C1 segment of cervical spinal cord (tissue), 14 donors: ENCODE measurements around the gene CREBL2.
"Not testable (repeated sequence)": the region's sequence is repeated elsewhere in the genome, so short reads cannot be mapped to it uniquely, and the experiment has no call there.

Source experiments
- DNase-seq, 14 donors: peaks; one replicate each; lab custom pipeline; 2025; lab: John Stamatoyannopoulos, UW

CREBL2 gene

DNA sequence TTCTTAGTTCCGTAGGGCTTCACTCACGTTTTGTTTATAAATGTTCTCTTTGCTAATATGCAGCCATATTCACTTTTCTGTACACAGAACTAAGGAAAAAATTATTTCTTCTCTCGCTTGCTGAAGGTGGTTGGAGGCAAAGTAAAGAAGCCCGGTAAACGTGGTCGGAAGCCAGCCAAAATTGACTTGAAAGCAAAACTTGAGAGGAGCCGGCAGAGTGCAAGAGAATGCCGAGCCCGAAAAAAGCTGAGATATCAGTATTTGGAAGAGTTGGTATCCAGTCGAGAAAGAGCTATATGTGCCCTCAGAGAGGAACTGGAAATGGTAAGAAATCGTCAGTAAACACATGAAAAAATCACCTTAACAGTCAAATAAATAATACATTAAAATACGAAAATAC, 24.0 kb downstream of the CREBL2 start:
- DNase-seq, result no peak

DNA sequence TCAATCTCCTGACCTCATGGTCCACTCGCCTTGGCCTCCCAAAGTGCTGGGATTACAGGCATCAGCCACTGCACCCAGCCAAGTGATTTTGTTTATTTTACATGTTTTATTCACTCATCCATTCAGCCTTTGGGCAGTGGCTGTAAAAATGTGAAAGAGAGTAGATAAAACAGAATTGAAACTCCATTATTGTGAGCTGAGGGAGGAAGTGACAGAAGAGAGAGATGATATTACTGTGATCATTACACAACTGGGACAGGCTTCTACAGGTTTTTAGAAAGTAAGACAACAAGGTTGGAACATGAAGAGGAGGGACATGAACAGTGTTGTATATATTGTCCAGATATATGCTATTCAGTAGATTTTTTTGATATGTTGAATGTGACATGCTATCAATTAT, 25.0 kb downstream of the CREBL2 start:
- DNase-seq, result no peak

DNA sequence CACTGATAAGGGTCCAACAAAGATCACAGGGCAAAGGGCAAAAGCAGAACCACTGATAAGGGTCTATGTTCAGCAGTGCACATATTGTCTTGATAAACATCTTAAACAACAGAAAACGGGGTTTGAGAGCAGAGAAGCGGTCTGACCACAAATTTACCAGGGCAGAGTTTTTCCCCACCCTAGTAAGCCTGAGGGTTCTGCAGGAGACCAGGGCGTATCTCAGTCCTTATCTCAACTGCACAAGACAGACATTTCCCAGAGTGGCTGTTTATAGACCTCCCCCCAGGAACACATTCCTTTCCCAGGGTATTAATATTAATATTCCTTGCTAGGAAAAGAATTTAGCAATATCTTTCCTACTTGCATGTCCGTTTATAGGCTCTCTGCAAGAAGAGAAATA, 28.3 kb downstream of the CREBL2 start:
- not testable (repeated sequence) for DNase-seq

- no peak for DNase-seq
These were observed 30.0 kb downstream of the CREBL2 start for GRCh38 chr12:12641650-12642049.

DNA sequence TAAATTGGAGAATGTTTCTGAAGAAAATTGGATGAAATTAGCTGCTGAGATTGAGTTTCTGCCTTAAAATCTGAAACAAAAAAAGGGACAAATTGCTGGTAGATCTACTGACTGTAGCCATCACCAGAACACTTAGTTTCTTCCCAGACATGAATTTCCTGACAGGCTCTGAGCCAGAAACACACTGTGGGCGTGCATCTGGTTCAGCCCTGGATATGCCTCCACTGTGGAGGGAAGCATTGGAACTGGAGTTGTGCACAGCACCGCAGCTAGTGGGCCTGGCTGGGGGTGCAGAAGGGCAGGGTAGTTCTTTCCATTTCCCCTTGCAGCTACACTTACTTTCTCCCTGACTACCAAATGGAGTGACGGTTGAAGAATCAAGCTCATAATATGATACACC, 31.2 kb downstream of the CREBL2 start:
- DNase-seq, result peak in 1 of 14 donors; percentile 44

DNA sequence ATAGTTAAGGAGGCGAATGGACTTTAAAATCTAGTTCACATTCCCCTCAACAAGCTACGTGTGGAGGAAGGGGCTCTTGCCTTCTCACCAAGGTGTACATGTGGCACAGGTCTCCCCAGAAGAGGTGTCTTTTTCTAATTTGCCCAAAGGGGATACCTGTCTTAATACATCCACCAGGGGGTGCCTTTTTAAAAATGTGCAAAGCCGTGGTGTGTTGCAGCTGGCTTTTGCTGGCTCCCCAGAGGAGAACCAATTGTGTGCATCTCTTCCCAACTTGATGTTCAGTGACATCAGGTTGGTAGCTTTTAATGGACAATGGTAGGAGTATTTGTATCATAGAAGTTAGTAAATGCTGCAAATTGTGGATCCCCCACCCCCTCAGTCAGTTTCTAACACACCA, 33.8 kb downstream of the CREBL2 start:
- DNase-seq, result no peak

DNA sequence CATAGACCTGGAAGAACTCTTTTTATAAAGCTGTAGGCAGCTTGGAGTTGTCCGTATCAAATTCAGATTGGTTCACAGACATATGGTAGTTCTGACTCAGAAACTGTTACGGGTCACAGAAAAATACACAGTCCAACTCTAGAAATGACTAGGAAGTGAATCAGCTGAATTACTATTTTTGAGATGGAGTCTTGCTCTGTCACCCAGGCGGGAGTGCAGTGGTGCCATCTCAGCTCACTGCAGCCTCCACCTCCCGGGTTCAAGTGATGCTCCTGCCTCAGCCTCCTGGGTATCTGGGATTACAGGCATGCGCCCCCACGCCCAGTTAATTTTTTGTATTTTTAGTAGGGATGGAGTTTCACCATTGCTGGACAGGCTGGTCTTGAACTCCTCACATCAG, 34.3 kb downstream of the CREBL2 start:
- not testable (repeated sequence) for DNase-seq

DNA sequence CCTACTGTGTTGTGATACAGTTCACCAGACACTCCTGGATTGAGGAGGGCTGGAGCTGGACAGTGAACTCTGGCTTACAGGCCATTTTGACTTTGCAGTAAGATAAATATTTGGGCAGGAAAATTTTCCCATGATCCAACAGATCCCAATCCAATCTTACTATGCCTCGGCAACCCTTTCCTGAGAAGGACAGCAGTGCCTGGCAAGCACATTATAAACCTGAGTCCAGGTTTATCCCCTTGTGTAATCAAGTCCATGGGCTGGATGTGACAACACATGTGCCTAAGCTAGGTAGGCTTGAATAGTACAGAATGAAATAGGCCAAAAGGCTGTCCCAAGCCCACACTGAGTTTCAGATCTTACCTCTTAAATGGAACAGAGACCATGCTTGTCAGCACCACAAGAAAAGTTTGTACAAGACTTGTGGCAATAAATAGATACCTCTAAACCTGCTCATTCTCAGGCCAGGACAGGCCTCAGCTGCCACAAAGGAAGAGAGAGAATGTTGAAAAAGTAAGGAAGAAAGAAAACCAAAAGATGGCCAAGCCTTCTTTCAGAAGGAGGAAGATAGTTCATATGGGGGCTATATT, 34.9 kb downstream of the CREBL2 start:
- DNase-seq, result no peak

GRCh38 chr12:12648284-12648683, 36.6 kb downstream of the CREBL2 start:
- no peak for DNase-seq

DNA sequence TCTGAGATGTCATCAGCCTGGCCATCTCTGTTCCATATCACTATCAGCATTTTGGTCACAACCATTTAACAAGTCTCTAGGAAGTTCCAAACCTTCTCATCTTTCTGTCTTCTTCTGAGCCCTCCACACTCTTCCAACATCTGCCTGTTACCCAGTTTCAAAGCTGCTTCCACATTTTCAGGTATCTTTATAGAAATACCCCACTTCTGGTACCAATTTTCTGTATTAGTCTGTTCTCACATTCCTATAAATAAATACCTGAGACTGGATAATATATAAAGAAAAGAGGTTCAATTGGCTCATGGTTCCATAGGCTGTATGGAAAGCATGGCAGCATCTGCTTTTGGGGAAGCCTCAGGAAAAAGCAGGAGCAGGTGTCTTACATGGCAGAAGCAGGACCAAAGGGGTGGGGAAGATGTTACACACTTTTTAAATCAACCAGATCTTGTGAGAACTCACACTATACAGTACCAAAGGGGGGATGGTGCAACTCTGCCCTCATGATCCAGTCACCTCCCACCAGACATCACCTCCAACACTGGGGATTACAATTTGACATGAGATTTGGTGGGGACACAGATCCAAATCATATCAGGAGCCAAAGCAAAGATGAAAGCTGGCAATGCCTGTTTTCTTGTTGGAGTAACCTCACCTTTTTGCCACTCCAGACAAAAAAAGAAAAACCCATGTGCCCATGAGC, 37.4 kb downstream of the CREBL2 start:
- no peak for DNase-seq

- no peak for DNase-seq
These were observed 40.1 kb downstream of the CREBL2 start for GRCh38 chr12:12651752-12652151.

- not testable (repeated sequence) for DNase-seq
These were observed 41.0 kb downstream of the CREBL2 start for GRCh38 chr12:12652704-12653103.

DNA sequence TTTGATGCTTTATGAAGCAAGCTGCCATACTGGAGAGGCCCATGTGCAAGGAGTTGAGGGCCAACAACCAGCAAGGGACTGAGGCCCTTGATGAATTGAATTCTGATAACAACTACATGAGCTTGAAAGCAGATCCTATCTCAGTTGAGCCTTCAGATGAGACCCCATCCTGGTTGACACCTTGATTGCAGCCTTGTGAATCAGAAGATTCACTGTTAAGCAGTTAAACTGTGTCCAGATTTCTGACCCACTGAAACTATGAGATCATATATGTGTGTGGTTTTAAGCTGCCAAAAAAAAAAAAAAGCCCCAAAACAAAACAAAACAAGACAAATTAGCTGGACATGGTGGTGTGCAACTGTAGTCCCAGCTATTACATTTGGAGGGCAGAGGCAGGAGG, 42.2 kb downstream of the CREBL2 start:
- DNase-seq, result no peak

GRCh38 chr12:12654691-12655460, 43.2 kb downstream of the CREBL2 start:
- no peak for DNase-seq

DNA sequence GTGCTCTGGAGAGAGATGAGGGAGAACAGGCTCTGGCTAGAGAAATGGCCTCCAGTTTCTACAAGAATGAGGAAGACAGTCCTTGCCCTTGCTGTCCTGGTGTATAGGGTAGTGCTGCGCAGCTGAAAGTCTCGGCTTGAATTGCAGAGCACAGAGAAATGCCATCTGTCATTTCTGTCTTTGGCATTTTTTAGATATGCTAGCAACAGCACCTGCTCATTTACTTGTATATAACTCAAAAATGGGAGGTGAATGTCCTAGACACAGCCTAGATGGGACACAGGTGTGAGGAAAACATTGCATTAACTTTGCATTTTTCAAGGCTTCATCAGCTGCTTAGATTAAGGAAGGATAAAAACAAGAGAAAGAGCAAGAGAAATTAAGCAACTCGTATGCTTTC, 48.5 kb downstream of the CREBL2 start:
- peak in 1 of 14 donors; percentile 80 for DNase-seq

- DNase-seq, result peak in 1 of 14 donors; percentile 42
These were observed 49.6 kb downstream of the CREBL2 start for GRCh38 chr12:12661086-12661856.

DNA sequence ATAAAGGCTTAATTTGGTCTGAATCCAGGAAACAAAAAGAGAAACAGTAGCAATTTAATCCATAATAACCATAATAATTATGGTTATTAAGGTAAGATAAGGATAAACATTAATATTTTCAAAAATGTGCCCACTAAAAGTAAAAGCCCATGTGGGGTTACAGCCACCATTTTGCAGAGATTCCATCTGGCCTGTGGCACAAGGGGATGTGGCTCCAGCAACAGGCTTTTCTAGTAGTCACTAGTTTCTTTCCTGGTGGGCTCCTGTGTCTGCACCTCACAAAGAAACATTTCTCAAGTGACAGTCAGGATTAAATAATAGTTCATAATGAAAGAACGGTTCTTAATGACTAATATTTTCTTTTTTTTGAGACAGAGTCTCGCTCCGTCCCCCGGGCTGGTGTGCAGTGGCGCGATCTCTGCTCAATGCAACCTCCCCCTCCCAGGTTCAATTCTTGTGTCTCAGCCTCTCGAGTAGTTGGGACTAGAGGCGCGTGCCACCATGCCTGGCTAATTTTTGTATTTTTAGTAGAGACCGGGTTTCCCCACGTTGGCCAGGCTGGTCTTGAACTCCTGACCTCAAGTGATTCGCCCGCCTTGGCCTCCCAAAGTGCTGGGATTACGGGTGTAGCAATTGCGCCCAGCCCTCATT, 52.1 kb downstream of the CREBL2 start:
- no peak for DNase-seq

DNA sequence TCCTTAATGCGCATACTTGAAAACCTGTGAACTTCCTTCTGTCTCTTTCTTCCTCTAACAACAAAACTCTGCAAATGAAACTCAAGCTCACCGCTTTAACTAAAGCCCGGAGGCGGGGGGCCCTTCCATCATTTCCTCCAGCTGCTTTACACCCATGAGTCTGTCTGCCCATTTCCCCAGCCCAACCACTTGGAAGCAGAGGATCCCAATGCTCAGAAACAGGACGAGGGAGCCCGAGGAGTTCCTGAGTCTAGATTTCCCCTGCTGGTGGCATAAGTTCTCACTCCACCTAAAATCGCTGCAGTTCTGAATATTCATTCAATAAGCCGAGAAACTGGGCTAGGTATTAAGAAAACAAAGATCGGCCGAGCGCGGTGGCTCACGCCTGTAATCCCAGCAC, 53.5 kb downstream of the CREBL2 start:
- DNase-seq, result no peak

GRCh38 chr12:12668005-12668404, 56.3 kb downstream of the CREBL2 start:
- DNase-seq, result no peak

GRCh38 chr12:12669020-12669419, 57.3 kb downstream of the CREBL2 start:
- DNase-seq, result no peak

DNA sequence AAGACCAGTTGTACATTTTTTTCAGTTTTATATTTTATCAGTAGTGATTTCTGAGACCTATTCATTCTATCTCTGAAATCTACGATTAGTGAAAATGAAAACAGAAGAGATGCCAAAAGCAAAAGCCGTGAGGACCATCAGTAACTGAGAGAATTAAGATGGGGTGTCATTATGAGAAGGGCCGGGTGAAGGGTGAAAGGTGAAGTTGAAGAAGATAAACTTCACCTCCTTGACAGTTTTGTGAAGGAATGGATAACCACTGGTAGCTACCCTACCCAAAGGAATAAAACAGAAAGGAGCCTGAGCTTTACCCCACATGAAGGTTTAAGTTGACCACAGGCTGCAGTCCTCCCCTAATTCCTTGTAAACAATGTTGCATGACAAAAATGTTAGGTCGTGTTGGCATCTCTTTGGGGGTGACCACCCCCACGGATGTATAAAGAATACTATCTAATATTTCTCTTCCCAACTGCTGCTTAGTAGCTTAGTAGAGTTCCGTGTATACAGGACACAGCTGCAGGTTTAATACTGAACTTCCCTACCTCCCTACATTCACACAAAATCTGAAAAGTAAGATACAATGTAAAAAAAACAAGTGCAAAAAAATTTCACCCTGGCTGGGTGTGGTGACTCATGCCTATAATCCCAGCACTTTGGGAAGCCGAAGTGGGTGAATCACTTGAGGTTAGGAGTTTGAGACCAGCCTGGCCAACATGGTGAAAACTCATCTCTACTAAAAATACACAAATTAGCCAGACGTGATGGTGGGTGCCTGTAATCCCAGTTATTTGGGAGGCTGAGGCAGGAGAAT, 60.4 kb downstream of the CREBL2 start:
- no peak for DNase-seq
